ENCODE data around the gene TRAPPC12.

TRAPPC12 gene

GRCh38 chr2:3413697-3414096, 34.2 kb downstream of the TRAPPC12 start:
- TF ChIP-seq GATA2 (IDR thresholded peaks at IDR 0.05; ENCODE audit: low read depth, low read length) = no peak
- no peak for TF ChIP-seq GATA3 (IDR thresholded peaks at IDR 0.05; ENCODE audit: low read depth, low read length)

GRCh38 chr2:3414133-3414860, 34.8 kb downstream of the TRAPPC12 start:
- TF ChIP-seq GATA2 (IDR thresholded peaks at IDR 0.05; ENCODE audit: low read depth, low read length) (peak; percentile 58; the same call in 1 of the 2 replicates), GATA3 (IDR thresholded peaks at IDR 0.05; ENCODE audit: low read depth, low read length) (no peak)

GRCh38 chr2:3418766-3419404, 39.4 kb downstream of the TRAPPC12 start:
- TF ChIP-seq GATA3 (IDR thresholded peaks at IDR 0.05; ENCODE audit: low read depth, low read length) = no peak
- TF ChIP-seq GATA2 (IDR thresholded peaks at IDR 0.05; ENCODE audit: low read depth, low read length) = no peak

GRCh38 chr2:3420076-3420768, 40.7 kb downstream of the TRAPPC12 start:
- TF ChIP-seq GATA3 (IDR thresholded peaks at IDR 0.05; ENCODE audit: low read depth, low read length) (no peak), GATA2 (IDR thresholded peaks at IDR 0.05; ENCODE audit: low read depth, low read length) (no peak)

GRCh38 chr2:3420769-3421397, 41.4 kb downstream of the TRAPPC12 start:
- TF ChIP-seq GATA3 (IDR thresholded peaks at IDR 0.05; ENCODE audit: low read depth, low read length) (no peak), GATA2 (IDR thresholded peaks at IDR 0.05; ENCODE audit: low read depth, low read length) (no peak)

GRCh38 chr2:3421580-3421979, 42.1 kb downstream of the TRAPPC12 start:
- TF ChIP-seq GATA2 (IDR thresholded peaks at IDR 0.05; ENCODE audit: low read depth, low read length) (no peak), GATA3 (IDR thresholded peaks at IDR 0.05; ENCODE audit: low read depth, low read length) (no peak)

- TF ChIP-seq GATA2 (IDR thresholded peaks at IDR 0.05; ENCODE audit: low read depth, low read length) (no peak), GATA3 (IDR thresholded peaks at IDR 0.05; ENCODE audit: low read depth, low read length) (no peak)
Observed at GRCh38 chr2:3422161-3422779, 42.8 kb downstream of the TRAPPC12 start.

- TF ChIP-seq GATA2 (IDR thresholded peaks at IDR 0.05; ENCODE audit: low read depth, low read length) (no peak), GATA3 (IDR thresholded peaks at IDR 0.05; ENCODE audit: low read depth, low read length) (no peak)
Observed at GRCh38 chr2:3423492-3424170, 44.1 kb downstream of the TRAPPC12 start.

GRCh38 chr2:3424171-3424795, 44.8 kb downstream of the TRAPPC12 start:
- no peak for TF ChIP-seq GATA3 (IDR thresholded peaks at IDR 0.05; ENCODE audit: low read depth, low read length)
- TF ChIP-seq GATA2 (IDR thresholded peaks at IDR 0.05; ENCODE audit: low read depth, low read length) = no peak

GRCh38 chr2:3426615-3427014, 47.1 kb downstream of the TRAPPC12 start:
- TF ChIP-seq GATA3 (IDR thresholded peaks at IDR 0.05; ENCODE audit: low read depth, low read length) (no peak), GATA2 (IDR thresholded peaks at IDR 0.05; ENCODE audit: low read depth, low read length) (no peak)

- TF ChIP-seq GATA3 (IDR thresholded peaks at IDR 0.05; ENCODE audit: low read depth, low read length) (no peak), GATA2 (IDR thresholded peaks at IDR 0.05; ENCODE audit: low read depth, low read length) (no peak)
Observed at GRCh38 chr2:3427272-3427671, 47.8 kb downstream of the TRAPPC12 start.

GRCh38 chr2:3428577-3428976, 49.1 kb downstream of the TRAPPC12 start:
- TF ChIP-seq GATA3 (IDR thresholded peaks at IDR 0.05; ENCODE audit: low read depth, low read length) (no peak), GATA2 (IDR thresholded peaks at IDR 0.05; ENCODE audit: low read depth, low read length) (no peak)

GRCh38 chr2:3429066-3429610, 49.6 kb downstream of the TRAPPC12 start:
- no peak for TF ChIP-seq GATA3 (IDR thresholded peaks at IDR 0.05; ENCODE audit: low read depth, low read length)
- no peak for TF ChIP-seq GATA2 (IDR thresholded peaks at IDR 0.05; ENCODE audit: low read depth, low read length)

Data from SH-SY5Y (cell line).